IMR-90 (cell line): Measurements from ENCODE around the gene IL23R. TPM values are rescaled to one million over a fixed set of nuclear protein-coding genes. Genes with fewer than 3 reads are reported as not detected.

Experiments
- ATAC-seq: fragments of 200-7000 bp; cut with Tn5 transposase; 2 replicates; pipeline ENCODE4 v1.9.1; 2020; ENCODE audit warnings: low read depth, mild to moderate bottlenecking, moderate library complexity
- BruUV-seq: library from RNA; stranded (reverse); fragments of 400-500 nt; replicated peaks from 2 replicates; lab custom pipeline; 2021; lab: Mats Ljungman, UMichigan
- CTCF ChIA-PET: fragments of 300-600 bp; formaldehyde crosslinking; extraction: SDS; loops from one replicate; lab custom pipeline; 2021; ENCODE audit warnings: antibody characterized with exemption; lab: Yijun Ruan, JAX
- POLR2A ChIA-PET: fragments of 300-600 bp; sonication (Branson Sonifier 250); formaldehyde crosslinking; loops from one replicate; lab custom pipeline; 2022; ENCODE audit warnings: antibody characterized with exemption; ENCODE audit not compliant: unreplicated experiment; lab: Charles Lee
- DNase-seq: peaks from one replicate; pipeline ENCODE4 v3.0.0; 2013
- H2AFZ ChIP-seq: replicated peaks from 2 replicates; pipeline ENCODE3; 2013; ENCODE audit warnings: low read length, mild to moderate bottlenecking; ENCODE audit not compliant: poor library complexity
- H2AK5ac ChIP-seq: 2 replicates; pipeline ENCODE4 v1.6.1; 2013; ENCODE audit warnings: low read depth, low read length, inconsistent platforms
- H2AK9ac ChIP-seq: replicated peaks from 2 replicates; pipeline ENCODE3; 2013; ENCODE audit warnings: mild to moderate bottlenecking, low read depth, low read length, moderate library complexity; ENCODE audit not compliant: poor library complexity
- H2BK120ac ChIP-seq: 2 replicates; pipeline ENCODE4 v1.6.1; 2013; ENCODE audit warnings: low read depth, low read length, inconsistent platforms
- H2BK15ac ChIP-seq: 3 replicates; pipeline ENCODE4 v1.6.1; 2013; ENCODE audit warnings: low read depth, low read length, inconsistent platforms
- H2BK20ac ChIP-seq: 2 replicates; pipeline ENCODE4 v1.6.1; 2013; ENCODE audit warnings: low read depth, mild to moderate bottlenecking, inconsistent platforms, low read length, moderate library complexity
- H2BK5ac ChIP-seq: 2 replicates; pipeline ENCODE4 v1.6.1; 2013; ENCODE audit warnings: mild to moderate bottlenecking, low read depth, low read length, inconsistent platforms; ENCODE audit not compliant: poor library complexity, severe bottlenecking
- H3K14ac ChIP-seq: replicated peaks from 2 replicates; pipeline ENCODE4 v1.6.1; 2013; ENCODE audit warnings: low read depth, low read length, inconsistent platforms
- H3K18ac ChIP-seq: 2 replicates; pipeline ENCODE4 v1.6.1; 2013; ENCODE audit warnings: low read depth, low read length, control low read depth
- H3K23ac ChIP-seq: 2 replicates; pipeline ENCODE4 v1.6.1; 2013; ENCODE audit warnings: low read depth, low read length, inconsistent platforms
- H3K27ac ChIP-seq: 2 replicates; pipeline ENCODE4 v1.5.1; 2013; ENCODE audit warnings: mild to moderate bottlenecking, control low read depth, low read length; ENCODE audit not compliant: insufficient read depth
- H3K27me3 ChIP-seq: 2 replicates; pipeline ENCODE4 v1.6.1; 2013; ENCODE audit warnings: low read length; ENCODE audit not compliant: control insufficient read depth, insufficient read depth
- H3K36me3 ChIP-seq: 2 replicates; pipeline ENCODE4 v1.6.1; 2013; ENCODE audit warnings: low read length, mixed read lengths; ENCODE audit not compliant: control insufficient read depth, insufficient read depth
- H3K4ac ChIP-seq: 2 replicates; pipeline ENCODE4 v1.6.1; 2013; ENCODE audit warnings: low read depth, low read length, inconsistent platforms
- H3K4me1 ChIP-seq: 2 replicates; pipeline ENCODE4 v1.6.1; 2013; ENCODE audit warnings: low read length, mixed read lengths; ENCODE audit not compliant: control insufficient read depth, insufficient read depth
- H3K4me2 ChIP-seq: 2 replicates; pipeline ENCODE4 v1.6.1; 2013; ENCODE audit warnings: low read depth, mild to moderate bottlenecking, control low read depth, low read length, moderate library complexity
- H3K4me3 ChIP-seq: 2 replicates; pipeline ENCODE4 v1.5.1; 2013; ENCODE audit warnings: low read depth, mild to moderate bottlenecking, control low read depth, low read length, moderate library complexity; ENCODE audit not compliant: insufficient read depth
- H3K56ac ChIP-seq: 2 replicates; pipeline ENCODE4 v1.6.1; 2013; ENCODE audit warnings: low read length, inconsistent platforms; ENCODE audit not compliant: insufficient read depth; ENCODE audit errors: extremely low read depth
- H3K79me1 ChIP-seq, 2 experiments: 2 replicates each; pipeline ENCODE4 v1.6.1; 2013; ENCODE audit warnings: low read length in 2 of 2, inconsistent platforms in 1 of 2, low read depth in 1 of 2
- H3K9ac ChIP-seq: 2 replicates; pipeline ENCODE4 v1.6.1; 2013; ENCODE audit warnings: low read depth, low read length, control low read depth
- H3K9me1 ChIP-seq: 2 replicates; pipeline ENCODE4 v1.6.1; 2013; ENCODE audit warnings: low read length, inconsistent platforms; ENCODE audit not compliant: insufficient read depth
- H3K9me3 ChIP-seq: 2 replicates; pipeline ENCODE4 v1.6.1; 2013; ENCODE audit warnings: low read length; ENCODE audit not compliant: control insufficient read depth, insufficient read depth
- H4K20me1 ChIP-seq: 2 replicates; pipeline ENCODE4 v1.6.1; 2013; ENCODE audit warnings: low read length, inconsistent platforms; ENCODE audit not compliant: insufficient read depth
- H4K5ac ChIP-seq: 2 replicates; pipeline ENCODE4 v1.6.1; 2013; ENCODE audit warnings: mild to moderate bottlenecking, low read depth, low read length, control low read depth
- H4K8ac ChIP-seq, 2 experiments: 2 replicates each; pipeline ENCODE4 v1.6.1; 2013; ENCODE audit warnings: low read depth in 2 of 2, low read length in 2 of 2, control low read depth in 1 of 2, inconsistent platforms in 1 of 2
- H4K91ac ChIP-seq: 2 replicates; pipeline ENCODE4 v1.6.1; 2013; ENCODE audit warnings: low read depth, low read length, inconsistent platforms; ENCODE audit not compliant: insufficient read depth
- NFE2L2 ChIP-seq: fragments of 150-350 bp; IDR thresholded peaks from 2 replicates; pipeline ENCODE4 v1.6.1; 2016; ENCODE audit warnings: low read depth, mild to moderate bottlenecking, low read length
- WGBS, 2 experiments: methylation state at CpG; one replicate each; pipeline versions ENCODE4 v1.1.5 to v1.1.7; 2013; ENCODE audit warnings: missing lambda C conversion rate in 2 of 2; ENCODE audit not compliant: insufficient read length in 1 of 2; ENCODE audit errors: extremely low coverage in 2 of 2; 5-methylcytosine and 5-hydroxymethylcytosine counted together
- dilution Hi-C: fragments of 300-500 bp; cut with HindIII; formaldehyde crosslinking; loops from one replicate; pipeline ENCODE4 v1.14.3; 2018; ENCODE audit warnings: low sequenced_read_pairs; ENCODE audit not compliant: unreplicated experiment
- in situ Hi-C: fragments of 300-500 bp; cut with MboI; formaldehyde crosslinking; loops from 3 replicates; pipeline ENCODE4 v1.14.3; 2019; ENCODE audit warnings: low sequenced_read_pairs, inconsistent platforms, mixed read lengths
- intact Hi-C: fragments of 100-400 bp; cut with micrococcal nuclease; formaldehyde crosslinking; loops from 2 replicates; pipeline ENCODE4 v1.10.0; 2022
- polyA plus RNA-seq, 3 experiments: library from polyadenylated mRNA; depleted of rRNA; stranded (reverse); fragments of >200 nt; gene quantifications; 2 replicates each; pipeline ENCODE4 v1.2.3, GENCODE V29; 2012; ENCODE audit warnings: low replicate concordance in 1 of 3
- total RNA-seq: library from RNA; depleted of rRNA; stranded (reverse); fragments of >200 nt; gene quantifications from 2 replicates; pipeline ENCODE4 v1.2.3, GENCODE V29; 2012

IL23R gene
- total and polyA plus RNA-seq, 2 of the 4 experiments (the other 2 are of a cell fraction): not detected

DNA sequence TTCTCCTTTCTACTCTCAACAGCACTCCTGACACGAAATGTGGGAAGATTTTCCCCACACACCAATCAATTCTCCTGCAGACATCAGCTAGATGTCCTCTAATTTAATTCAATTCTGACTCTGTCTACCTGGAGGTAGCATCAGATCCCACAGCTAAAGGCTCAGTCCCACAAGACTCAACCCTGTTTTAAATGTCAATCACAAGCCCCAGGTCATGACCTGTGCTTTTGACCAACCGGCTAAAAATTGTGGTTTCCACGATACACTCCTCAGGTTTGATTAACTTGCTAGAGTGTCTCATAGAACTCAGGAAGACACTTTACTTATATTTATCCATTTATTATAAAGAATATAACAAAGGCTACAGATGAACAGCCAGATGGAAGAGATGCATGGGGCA is 27.4 kb downstream of the IL23R start:
- no peak for TF ChIP-seq NFE2L2
- H4K20me1 ChIP-seq: no peaks in the 10 kb centered on the region
- no peak overlapping the region for H3K4me3 ChIP-seq
- no peak overlapping the region for H3K27ac ChIP-seq
- no CpG with 5 or more reads among the region's 3 CpGs for WGBS, 2 experiments
- H3K9me1 ChIP-seq: peaks cover 3% of the 10 kb centered on the region; the same call in 1 of the 2 replicates
- H2BK5ac ChIP-seq: no peak overlapping the region
- no TSS peak for BruUV-seq
- no peak overlapping the region for H2AFZ ChIP-seq
- H3K4me1 ChIP-seq: peaks cover 2% of the 10 kb centered on the region; the same call in 1 of the 2 replicates
- H3K56ac ChIP-seq: no peak overlapping the region
- H3K4me2 ChIP-seq: no peak overlapping the region
- POLR2A ChIA-PET: no interaction called here
- peaks cover 1% of the 10 kb centered on the region; the same call in 1 of the 2 replicates for H3K27me3 ChIP-seq
- H3K9me3 ChIP-seq: no peaks in the 10 kb centered on the region
- H3K18ac ChIP-seq: no peak overlapping the region
- H2BK15ac ChIP-seq: no peak overlapping the region
- in situ Hi-C loops (no loop called here), intact Hi-C loops (no loop called here), dilution Hi-C loops (no loop called here)
- no peaks in the 10 kb centered on the region for H3K79me1 ChIP-seq
- no peak overlapping the region for H4K5ac ChIP-seq
- H2BK20ac ChIP-seq: no peak overlapping the region
- no peak overlapping the region for H3K9ac ChIP-seq
- no peaks in the 10 kb centered on the region for H3K36me3 ChIP-seq
- H2BK120ac ChIP-seq: no peak overlapping the region
- no peak for DNase-seq
- no peak overlapping the region for H4K91ac ChIP-seq
- H4K8ac ChIP-seq: no peak overlapping the region
- no peak overlapping the region for H3K4ac ChIP-seq
- H2AK5ac ChIP-seq: no peak overlapping the region
- CTCF ChIA-PET: no interaction called here
- no peak overlapping the region for H2AK9ac ChIP-seq
- no peak overlapping the region for H3K23ac ChIP-seq
- ATAC-seq: no peak
- no peak overlapping the region for H3K14ac ChIP-seq
